ENCODE results near the gene TNNT3.

DNA sequence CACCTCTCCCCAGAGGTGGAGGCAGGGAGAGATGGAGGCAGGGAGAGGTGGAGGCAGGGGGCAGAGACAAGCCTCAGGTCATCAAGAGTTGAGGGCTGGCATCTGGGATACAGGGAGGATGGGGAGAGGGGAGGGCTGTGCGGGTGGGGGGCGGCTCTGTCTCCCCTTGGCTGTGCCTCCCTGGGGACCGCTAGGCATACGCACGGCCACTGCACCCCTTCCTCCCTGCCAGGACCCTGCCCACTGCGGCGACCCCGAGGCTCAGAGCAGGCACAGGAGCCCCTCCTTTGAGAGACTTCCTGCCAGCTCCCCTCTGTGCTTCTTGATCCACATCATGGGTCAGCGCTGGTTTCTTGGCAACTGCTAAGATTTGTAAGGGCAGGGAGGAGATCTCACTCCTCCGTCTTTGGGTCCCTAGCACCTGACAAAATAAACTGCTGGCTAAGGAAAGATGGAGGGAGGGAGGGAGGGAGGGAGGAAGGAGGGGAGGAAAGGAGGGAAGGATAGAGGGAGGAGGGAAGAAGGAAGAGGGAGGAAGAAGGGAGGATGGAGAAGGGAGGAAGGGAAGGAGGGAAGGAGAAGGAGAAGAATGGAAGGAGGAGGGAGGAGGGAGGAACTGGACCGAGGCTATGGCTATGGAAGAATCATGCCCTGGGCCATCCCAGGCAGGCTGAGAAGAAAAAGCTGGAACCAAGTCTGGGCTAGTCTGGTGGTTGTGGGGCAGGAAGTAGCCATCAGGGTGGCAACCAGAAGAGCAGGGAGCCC lies 46.3 kb upstream of the TNNT3 start:
- TF ChIP-seq, protein P1, sequence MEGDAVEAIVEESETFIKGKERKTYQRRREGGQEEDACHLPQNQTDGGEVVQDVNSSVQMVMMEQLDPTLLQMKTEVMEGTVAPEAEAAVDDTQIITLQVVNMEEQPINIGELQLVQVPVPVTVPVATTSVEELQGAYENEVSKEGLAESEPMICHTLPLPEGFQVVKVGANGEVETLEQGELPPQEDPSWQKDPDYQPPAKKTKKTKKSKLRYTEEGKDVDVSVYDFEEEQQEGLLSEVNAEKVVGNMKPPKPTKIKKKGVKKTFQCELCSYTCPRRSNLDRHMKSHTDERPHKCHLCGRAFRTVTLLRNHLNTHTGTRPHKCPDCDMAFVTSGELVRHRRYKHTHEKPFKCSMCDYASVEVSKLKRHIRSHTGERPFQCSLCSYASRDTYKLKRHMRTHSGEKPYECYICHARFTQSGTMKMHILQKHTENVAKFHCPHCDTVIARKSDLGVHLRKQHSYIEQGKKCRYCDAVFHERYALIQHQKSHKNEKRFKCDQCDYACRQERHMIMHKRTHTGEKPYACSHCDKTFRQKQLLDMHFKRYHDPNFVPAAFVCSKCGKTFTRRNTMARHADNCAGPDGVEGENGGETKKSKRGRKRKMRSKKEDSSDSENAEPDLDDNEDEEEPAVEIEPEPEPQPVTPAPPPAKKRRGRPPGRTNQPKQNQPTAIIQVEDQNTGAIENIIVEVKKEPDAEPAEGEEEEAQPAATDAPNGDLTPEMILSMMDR (IDR thresholded peaks at IDR 0.05 in 8 of 11, conservative IDR thresholded peaks at IDR 0.05 in 3 of 11), result no peak
- TF ChIP-seq POLR2A (IDR thresholded peaks at IDR 0.05), result no peak
- TF ChIP-seq POLR2AphosphoS5 (IDR thresholded peaks at IDR 0.05), result peak in 1 of 3 donors; percentile 33
